NCI-H524 treated with DMSO at 0.1 percent for 48 hours (cell line): Measurements from ENCODE around the gene LRRC71.

Source experiments
- DNase-seq: peaks from one replicate; lab custom pipeline; 2025; lab: John Stamatoyannopoulos, UW

The LRRC71 gene

GRCh38 chr1:156947127-156947526, 26.7 kb downstream of the LRRC71 start:
- DNase-seq, result no peak

GRCh38 chr1:156947818-156948525, 27.5 kb downstream of the LRRC71 start:
- DNase-seq, result no peak

- DNase-seq, result no peak
These were observed 28.3 kb downstream of the LRRC71 start for GRCh38 chr1:156948708-156949107.

- no peak for DNase-seq
These were observed 28.7 kb downstream of the LRRC71 start for GRCh38 chr1:156949127-156949526.

- no peak for DNase-seq
These were observed 30.9 kb downstream of the LRRC71 start for GRCh38 chr1:156951371-156951770.

GRCh38 chr1:156953571-156953970, 33.1 kb downstream of the LRRC71 start:
- DNase-seq, result no peak

GRCh38 chr1:156956333-156956732, 35.9 kb downstream of the LRRC71 start:
- no peak for DNase-seq

- DNase-seq, result no peak
These were observed 37.2 kb downstream of the LRRC71 start for GRCh38 chr1:156957634-156958033.

- DNase-seq, result no peak
These were observed 37.8 kb downstream of the LRRC71 start for GRCh38 chr1:156958247-156958714.

- DNase-seq, result no peak
These were observed 39.0 kb downstream of the LRRC71 start for GRCh38 chr1:156959414-156959813.

- DNase-seq, result no peak
These were observed 39.5 kb downstream of the LRRC71 start for GRCh38 chr1:156959925-156960324.

- DNase-seq, result no peak
These were observed 41.3 kb downstream of the LRRC71 start for GRCh38 chr1:156961709-156962108.

GRCh38 chr1:156963621-156964020, 43.2 kb downstream of the LRRC71 start:
- DNase-seq, result no peak

GRCh38 chr1:156964441-156964840, 44.0 kb downstream of the LRRC71 start:
- no peak for DNase-seq

- no peak for DNase-seq
These were observed 49.1 kb downstream of the LRRC71 start for GRCh38 chr1:156969496-156969895.

- no peak for DNase-seq
These were observed 49.6 kb downstream of the LRRC71 start for GRCh38 chr1:156970017-156970416.

- no peak for DNase-seq
These were observed 53.0 kb downstream of the LRRC71 start for GRCh38 chr1:156973417-156973816.

GRCh38 chr1:156975084-156975483, 54.7 kb downstream of the LRRC71 start:
- no peak for DNase-seq

GRCh38 chr1:156980551-156980950, 60.1 kb downstream of the LRRC71 start:
- no peak for DNase-seq
